Endothelial cell of umbilical vein (primary cell): ENCODE results near the gene OSBPL5. TPM values are rescaled to one million over a fixed set of nuclear protein-coding genes. Genes with fewer than 3 reads are reported as not detected.

ENCODE experiments used
- BruUV-seq: library from RNA; stranded (reverse); fragments of 400-500 nt; replicated peaks from 2 replicates; lab custom pipeline; 2021; lab: Mats Ljungman, UMichigan
- CTCF ChIA-PET: fragments of 300-600, 350-600 bp; sonication (Branson Sonifier 250); formaldehyde crosslinking; loops from one replicate; lab custom pipeline; 2021; ENCODE audit warnings: antibody characterized with exemption, inconsistent platforms; lab: Charles Lee
- POLR2A ChIA-PET: fragments of 300-600, 350-600 bp; sonication (Branson Sonifier 250); formaldehyde crosslinking; loops from one replicate; lab custom pipeline; 2021; ENCODE audit warnings: antibody characterized with exemption, inconsistent platforms; lab: Charles Lee
- DNase-seq: peaks from one replicate; pipeline ENCODE4 v3.0.0-alpha.2; 2011; ENCODE audit warnings: low read depth, low spot score
- FAIRE-seq: peaks from 2 replicates; lab custom pipeline; 2011; peaks lifted over from hg19 to GRCh38; lab: Jason Lieb, UNC
- H2AFZ ChIP-seq: 2 replicates; pipeline ENCODE4 v1.6.0; 2012; ENCODE audit warnings: low read depth, low read length, control low read depth, inconsistent platforms
- H3K27ac ChIP-seq: 2 replicates; pipeline ENCODE4 v1.5.1; 2011; ENCODE audit warnings: low read depth, mild to moderate bottlenecking, control low read depth, low read length, moderate library complexity; ENCODE audit not compliant: insufficient read depth
- H3K27me3 ChIP-seq, 2 experiments: 2 replicates each; pipeline versions ENCODE4 v1.6.0 to v1.6.1; 2011; ENCODE audit warnings: low read length in 2 of 2, mixed read lengths in 1 of 2; ENCODE audit not compliant: control insufficient read depth in 2 of 2, insufficient read depth in 2 of 2
- H3K36me3 ChIP-seq, 2 experiments: 2 replicates in 1 of 2; 3 replicates in 1 of 2; pipeline ENCODE4 v1.5.1; 2011; ENCODE audit warnings: low read length in 2 of 2, mild to moderate bottlenecking in 1 of 2, moderate library complexity in 1 of 2; ENCODE audit not compliant: control insufficient read depth in 2 of 2, insufficient read depth in 2 of 2; ENCODE audit errors: extremely low read depth in 1 of 2
- H3K4me1 ChIP-seq: 3 replicates; pipeline ENCODE4 v1.5.1; 2011; ENCODE audit warnings: mild to moderate bottlenecking, low read length; ENCODE audit not compliant: control insufficient read depth, insufficient read depth; ENCODE audit errors: extremely low read depth
- H3K4me2 ChIP-seq: 2 replicates; pipeline ENCODE4 v1.6.1; 2011; ENCODE audit warnings: low read length, control low read depth, mixed read lengths; ENCODE audit not compliant: insufficient read depth
- H3K4me3 ChIP-seq, 3 experiments: fragments of 200-600 bp in 1 of 3; sonication (generic), shearing (Covaris generic) in 1 of 3; replicated peaks in 1 of 3; 2 replicates each; pipeline ENCODE4 v1.5.1; 2011 to 2016; ENCODE audit warnings: control low read depth in 3 of 3, low read length in 3 of 3, mild to moderate bottlenecking in 2 of 3, inconsistent platforms in 1 of 3, low read depth in 1 of 3, moderate library complexity in 1 of 3; ENCODE audit not compliant: insufficient read depth in 1 of 3
- H3K79me2 ChIP-seq: 2 replicates; pipeline ENCODE4 v1.6.0; 2012; ENCODE audit warnings: low read length, inconsistent platforms; ENCODE audit not compliant: control insufficient read depth, insufficient read depth
- H3K9ac ChIP-seq: replicated peaks from 2 replicates; pipeline ENCODE3; 2011; ENCODE audit warnings: low read length, control low read depth; ENCODE audit not compliant: insufficient read depth; ENCODE audit errors: extremely low read depth
- H3K9me1 ChIP-seq: replicated peaks from 3 replicates; pipeline ENCODE4 v1.6.0; 2011; ENCODE audit warnings: mild to moderate bottlenecking, low read length; ENCODE audit not compliant: control insufficient read depth, insufficient read depth; ENCODE audit errors: extremely low read depth
- H3K9me3 ChIP-seq: replicated peaks from 2 replicates; pipeline ENCODE4 v1.5.1; 2012; ENCODE audit warnings: low read length, inconsistent platforms; ENCODE audit not compliant: control insufficient read depth, insufficient read depth
- H4K20me1 ChIP-seq: replicated peaks from 2 replicates; pipeline ENCODE3; 2011; ENCODE audit warnings: mild to moderate bottlenecking, low read length; ENCODE audit not compliant: control insufficient read depth, insufficient read depth; ENCODE audit errors: extremely low read depth
- EZH2 ChIP-seq: IDR thresholded peaks from 2 replicates; pipeline ENCODE4 v1.6.1; 2012; ENCODE audit warnings: borderline replicate concordance, low read depth, mild to moderate bottlenecking, moderate library complexity, low read length, inconsistent platforms; ENCODE audit not compliant: severe bottlenecking
- FOS ChIP-seq: IDR thresholded peaks from 2 replicates; pipeline ENCODE4 v1.6.1; 2011; ENCODE audit warnings: mild to moderate bottlenecking, low read length, moderate library complexity, borderline replicate concordance; ENCODE audit not compliant: insufficient read depth
- GATA2 ChIP-seq: IDR thresholded peaks from 2 replicates; pipeline ENCODE4 v1.7.0; 2011; ENCODE audit warnings: low read depth, mild to moderate bottlenecking, moderate library complexity, mixed read lengths, low read length; ENCODE audit not compliant: insufficient read length, insufficient read depth
- JUN ChIP-seq: IDR thresholded peaks from 2 replicates; pipeline ENCODE4 v1.6.1; 2011; ENCODE audit warnings: borderline replicate concordance, low read depth; ENCODE audit not compliant: insufficient read length, insufficient read depth
- MAX ChIP-seq: IDR thresholded peaks from 2 replicates; pipeline ENCODE4 v1.6.1; 2011; ENCODE audit not compliant: insufficient read depth, insufficient read length
- MYC ChIP-seq: IDR thresholded peaks from one replicate; pipeline ENCODE4 v1.6.1; 2011; ENCODE audit warnings: mild to moderate bottlenecking, low read depth, low read length
- POLR2A ChIP-seq: IDR thresholded peaks from 2 replicates; pipeline ENCODE4 v1.6.1; 2012; ENCODE audit warnings: low read depth, mild to moderate bottlenecking, control low read depth, low read length
- POLR2AphosphoS5 ChIP-seq: IDR thresholded peaks from 2 replicates; pipeline ENCODE4 v1.6.1; 2012; ENCODE audit warnings: low read depth, mild to moderate bottlenecking, control low read depth, low read length, moderate library complexity; ENCODE audit not compliant: insufficient read depth
- dilution Hi-C: fragments of 300-500 bp; cut with MboI; formaldehyde crosslinking; loops from one replicate; pipeline ENCODE4 v1.15.0; 2019; ENCODE audit warnings: low sequenced_read_pairs; ENCODE audit not compliant: extremely low pct_ligation_motif_present
- intact Hi-C: fragments of 100-400 bp; cut with micrococcal nuclease; formaldehyde crosslinking; loops from one replicate; pipeline ENCODE4 v1.10.0; 2022
- polyA plus RNA-seq, 4 experiments: library from polyadenylated mRNA; depleted of rRNA in 3 of 4; stranded (reverse) in 3 of 4; unstranded in 1 of 4; fragments of >200 nt; gene quantifications; 2 replicates each; pipeline versions ENCODE4 v1.2.1 to v1.2.3, GENCODE V29; 2011 to 2012; ENCODE audit warnings: missing spikeins in 1 of 4
- total RNA-seq: library from RNA; stranded (reverse); gene quantifications from 2 replicates; pipeline ENCODE4 v1.2.3, GENCODE V29; 2021
- TF ChIP-seq, protein P1 (sequence below), 2 donors: IDR thresholded peaks; 1 replicate in 1 of 2; 2 replicates in 1 of 2; pipeline ENCODE4 v1.5.1; 2011; ENCODE audit warnings: low read length in 2 of 2, mild to moderate bottlenecking in 2 of 2, moderate library complexity in 2 of 2, control low read depth in 1 of 2, inconsistent platforms in 1 of 2, low read depth in 1 of 2; ENCODE audit not compliant: insufficient read depth in 1 of 2; ENCODE audit errors: extremely low read depth in 1 of 2

The OSBPL5 gene
- total and polyA plus RNA-seq, 2 donors (not counting 3 experiments of a cell fraction or from before 2014, with no cell fraction given) = 8.7 to 37.7 TPM

DNA sequence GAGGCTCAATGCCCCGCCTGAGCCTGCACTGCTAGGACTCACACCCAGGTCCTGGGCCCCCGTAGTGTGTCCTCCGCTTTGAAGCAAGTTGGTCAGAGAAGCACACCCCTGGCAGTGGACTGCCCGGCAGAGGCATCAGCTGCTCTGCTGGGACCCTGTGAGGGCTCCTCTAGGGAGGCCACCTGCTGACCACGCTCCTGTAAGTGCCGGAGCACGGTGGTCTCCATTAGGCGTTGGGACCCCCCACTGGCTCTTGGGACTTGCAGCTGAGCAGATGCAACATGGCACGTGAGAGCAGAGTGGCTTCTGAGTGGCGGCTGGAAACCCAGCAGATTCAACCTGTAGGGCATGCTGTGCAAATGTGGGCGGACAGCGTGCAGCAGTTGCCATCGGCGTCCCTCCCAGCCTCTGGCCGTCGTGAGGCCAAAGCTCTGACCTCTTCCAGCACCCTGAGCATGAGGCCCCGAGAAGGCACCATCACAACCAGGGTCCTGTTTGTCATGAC lies 36.6 kb upstream of the OSBPL5 start:
- POLR2A ChIA-PET = no interaction called here

GRCh38 chr11:3201112-3201581 lies 36.0 kb upstream of the OSBPL5 start:
- no peak overlapping the region for H3K4me3 ChIP-seq
- H3K27ac ChIP-seq = no peak overlapping the region
- H3K79me2 ChIP-seq = no peaks in the 10 kb centered on the region
- BruUV-seq = no TSS peak
- no peak for TF ChIP-seq JUN
- TF ChIP-seq POLR2A = no peak
- no peak for TF ChIP-seq GATA2
- no peak for TF ChIP-seq EZH2
- TF ChIP-seq MAX = no peak
- no peak for TF ChIP-seq MYC
- no peak for TF ChIP-seq POLR2AphosphoS5
- TF ChIP-seq FOS = no peak
- TF ChIP-seq, protein P1, sequence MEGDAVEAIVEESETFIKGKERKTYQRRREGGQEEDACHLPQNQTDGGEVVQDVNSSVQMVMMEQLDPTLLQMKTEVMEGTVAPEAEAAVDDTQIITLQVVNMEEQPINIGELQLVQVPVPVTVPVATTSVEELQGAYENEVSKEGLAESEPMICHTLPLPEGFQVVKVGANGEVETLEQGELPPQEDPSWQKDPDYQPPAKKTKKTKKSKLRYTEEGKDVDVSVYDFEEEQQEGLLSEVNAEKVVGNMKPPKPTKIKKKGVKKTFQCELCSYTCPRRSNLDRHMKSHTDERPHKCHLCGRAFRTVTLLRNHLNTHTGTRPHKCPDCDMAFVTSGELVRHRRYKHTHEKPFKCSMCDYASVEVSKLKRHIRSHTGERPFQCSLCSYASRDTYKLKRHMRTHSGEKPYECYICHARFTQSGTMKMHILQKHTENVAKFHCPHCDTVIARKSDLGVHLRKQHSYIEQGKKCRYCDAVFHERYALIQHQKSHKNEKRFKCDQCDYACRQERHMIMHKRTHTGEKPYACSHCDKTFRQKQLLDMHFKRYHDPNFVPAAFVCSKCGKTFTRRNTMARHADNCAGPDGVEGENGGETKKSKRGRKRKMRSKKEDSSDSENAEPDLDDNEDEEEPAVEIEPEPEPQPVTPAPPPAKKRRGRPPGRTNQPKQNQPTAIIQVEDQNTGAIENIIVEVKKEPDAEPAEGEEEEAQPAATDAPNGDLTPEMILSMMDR (IDR thresholded peaks at IDR 0.05; ENCODE audit: extremely low read depth in 1 of 2, insufficient read depth in 1 of 2, low read depth in 1 of 2, low read length in 2 of 2) = no peak
- H3K9me3 ChIP-seq = no peaks in the 10 kb centered on the region
- H2AFZ ChIP-seq = no peak overlapping the region
- no peak overlapping the region for H3K9ac ChIP-seq
- dilution Hi-C loops (no loop called here), intact Hi-C loops (no loop called here)
- no peaks in the 10 kb centered on the region for H4K20me1 ChIP-seq
- no peak overlapping the region for H3K4me2 ChIP-seq
- DNase-seq = no peak
- CTCF ChIA-PET = no interaction called here
- no peaks in the 10 kb centered on the region for H3K9me1 ChIP-seq
- H3K4me1 ChIP-seq = no peaks in the 10 kb centered on the region
- no peak for FAIRE-seq
- POLR2A ChIA-PET = no interaction called here
- no peaks in the 10 kb centered on the region for H3K36me3 ChIP-seq
- H3K27me3 ChIP-seq = peaks cover 8 to 16% of the 10 kb centered on the region in 2 experiments

More for the DNA sequence above, 36.6 kb upstream of the OSBPL5 start:
- Histone ChIP-seq H3K4me2 (no peak overlapping the region), H3K79me2 (no peaks in the 10 kb centered on the region), H3K9ac (no peak overlapping the region), H3K9me3 (no peaks in the 10 kb centered on the region), H3K27ac (no peak overlapping the region), H2AFZ (no peak overlapping the region), H4K20me1 (no peaks in the 10 kb centered on the region), H3K36me3 (no peaks in the 10 kb centered on the region), H3K4me3 (no peak overlapping the region), H3K9me1 (no peaks in the 10 kb centered on the region), H3K4me1 (no peaks in the 10 kb centered on the region), H3K27me3 (peaks cover 8 to 16% of the 10 kb centered on the region in 2 experiments)
- intact Hi-C loops = no loop called here
- CTCF ChIA-PET = no interaction called here
- dilution Hi-C loops = no loop called here
- FAIRE-seq = no peak
- BruUV-seq = no TSS peak
- DNase-seq = no peak
- TF ChIP-seq FOS = no peak
- no peak for TF ChIP-seq EZH2
- TF ChIP-seq MAX = no peak
- no peak for TF ChIP-seq MYC
- TF ChIP-seq GATA2 = no peak
- TF ChIP-seq POLR2A = no peak
